CD4-positive, alpha-beta memory T cell (primary cell): ENCODE data around the gene MARK3. TPM values are rescaled to one million over a fixed set of nuclear protein-coding genes. Genes with fewer than 3 reads are reported as not detected.
A peak's percentile ranks its signal among the peaks of the same experiment; 100 is the strongest.

Experiments
- CTCF ChIA-PET: fragments of 350-600 bp; sonication (Branson Sonifier 250); formaldehyde crosslinking; loops from one replicate; lab custom pipeline; 2021; ENCODE audit warnings: inconsistent platforms; ENCODE audit not compliant: partially characterized antibody; lab: Charles Lee
- POLR2A ChIA-PET: fragments of 350-600 bp; sonication (Branson Sonifier 250); formaldehyde crosslinking; loops from one replicate; lab custom pipeline; 2021; ENCODE audit not compliant: partially characterized antibody; lab: Charles Lee
- DNase-seq, 5 donors: peaks; one replicate each; pipeline versions ENCODE4 v3.0.0 to v3.0.0-alpha.2; 2020 to 2022; ENCODE audit warnings: mixed read lengths in 1 of 5
- H3K27ac ChIP-seq: one replicate; pipeline ENCODE4 v1.7.0; 2013; ENCODE audit warnings: low read depth, low read length
- H3K27me3 ChIP-seq: 2 replicates; pipeline ENCODE4 v1.7.0; 2013; ENCODE audit warnings: mild to moderate bottlenecking, low read length, moderate library complexity; ENCODE audit not compliant: insufficient read depth
- H3K36me3 ChIP-seq: 2 replicates; pipeline ENCODE4 v1.7.0; 2013; ENCODE audit warnings: mild to moderate bottlenecking, low read length, moderate library complexity; ENCODE audit not compliant: insufficient read depth
- H3K4me1 ChIP-seq: 2 replicates; pipeline ENCODE4 v1.7.0; 2013; ENCODE audit warnings: mild to moderate bottlenecking, low read length, moderate library complexity; ENCODE audit not compliant: insufficient read depth
- H3K4me3 ChIP-seq, 2 donors: one replicate each; pipeline ENCODE4 v1.7.0; 2013; ENCODE audit warnings: low read length in 2 of 2, mild to moderate bottlenecking in 1 of 2
- H3K9me3 ChIP-seq, 2 donors: one replicate each; pipeline ENCODE4 v1.7.0; 2013; ENCODE audit warnings: low read length in 2 of 2, control low read depth in 1 of 2; ENCODE audit not compliant: control insufficient read depth in 1 of 2
- H3K27ac Mint-ChIP-seq, 7 donors: one replicate each; pipeline ENCODE4 v1.8.0; 2020 to 2021; ENCODE audit warnings: mixed read lengths in 7 of 7, mild to moderate bottlenecking in 6 of 7, inconsistent platforms in 3 of 7, moderate library complexity in 3 of 7
- H3K27me3 Mint-ChIP-seq, 2 donors: one replicate each; pipeline ENCODE4 v1.8.0; 2020 to 2021; ENCODE audit warnings: mixed read lengths in 2 of 2
- H3K36me3 Mint-ChIP-seq, 2 donors: one replicate each; pipeline ENCODE4 v1.8.0; 2020 to 2021; ENCODE audit warnings: mixed read lengths in 2 of 2, inconsistent platforms in 1 of 2, mild to moderate bottlenecking in 1 of 2
- H3K4me1 Mint-ChIP-seq, 4 donors: one replicate each; pipeline ENCODE4 v1.8.0; 2020 to 2021; ENCODE audit warnings: mixed read lengths in 4 of 4, mild to moderate bottlenecking in 1 of 4
- H3K4me3 Mint-ChIP-seq, 8 donors: one replicate each; pipeline ENCODE4 v1.8.0; 2020 to 2021; ENCODE audit warnings: mixed read lengths in 8 of 8, mild to moderate bottlenecking in 7 of 8, moderate library complexity in 6 of 8, inconsistent platforms in 3 of 8
- H3K9me3 Mint-ChIP-seq, 8 donors: one replicate each; pipeline ENCODE4 v1.8.0; 2020 to 2021; ENCODE audit warnings: mixed read lengths in 8 of 8, mild to moderate bottlenecking in 5 of 8, inconsistent platforms in 3 of 8, moderate library complexity in 1 of 8
- intact Hi-C: fragments of 100-400 bp; cut with micrococcal nuclease; formaldehyde crosslinking; loops from one replicate; pipeline ENCODE4 v1.15.1; 2023
- polyA plus RNA-seq, 2 donors: library from polyadenylated mRNA; unstranded; fragments of 300-500 nt; fragmentation: Illumina TruSeq; gene quantifications; one replicate each; pipeline ENCODE4 v1.2.3, GENCODE V29; 2021
- total RNA-seq, 2 experiments: library from RNA; stranded (reverse); gene quantifications; one replicate each; pipeline ENCODE4 v1.2.3, GENCODE V29; 2021

MARK3 gene
- total and polyA plus RNA-seq, 4 experiments from 2014 or later, result 18.4 to 113 (median 76.2) TPM

DNA sequence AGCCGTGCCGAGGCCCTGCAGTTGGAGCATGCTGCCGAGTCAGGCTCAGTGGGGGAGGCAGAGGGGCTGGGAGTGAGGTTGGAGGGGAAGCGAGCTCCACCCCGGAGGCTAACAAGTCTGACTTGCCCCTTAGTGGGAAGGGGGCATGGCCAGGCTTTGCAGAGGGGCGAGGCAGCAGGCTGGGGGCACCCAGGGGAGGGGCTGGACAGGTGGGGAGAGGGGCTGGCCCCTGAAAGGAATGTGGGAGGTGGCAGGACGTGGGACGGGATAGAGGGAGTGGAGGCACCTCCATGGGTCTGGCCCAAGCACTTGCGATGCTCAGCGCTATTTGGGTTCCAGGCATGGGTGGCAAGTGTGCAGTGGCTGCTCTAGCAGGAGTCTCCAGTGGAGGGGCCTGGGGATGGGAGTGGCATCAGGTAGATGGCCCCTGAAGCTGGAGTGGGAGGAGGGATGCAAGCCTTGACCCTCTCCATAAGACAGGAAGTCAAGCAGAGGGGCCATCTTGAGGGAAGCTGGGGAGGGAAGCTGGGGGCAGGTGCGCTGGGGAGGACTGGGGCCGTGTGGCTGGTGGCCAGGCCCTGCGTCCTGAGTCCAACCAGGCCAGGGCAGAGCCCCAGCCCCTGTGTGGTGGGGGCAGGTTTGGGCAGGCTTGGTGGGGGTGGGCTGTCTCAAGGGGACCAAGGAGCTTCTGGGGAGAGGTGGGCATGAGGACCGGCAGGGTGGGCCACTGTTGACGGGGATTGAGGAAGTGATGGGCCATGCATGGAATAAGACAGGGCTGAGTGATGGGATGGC lies 146.4 kb downstream of the MARK3 start:
- Histone ChIP-seq H3K27me3 (no peaks in the 10 kb centered on the region), H3K36me3 (no peaks in the 10 kb centered on the region), H3K9me3 (no peaks in the 10 kb centered on the region), H3K4me3 (no peak overlapping the region), H3K4me1 (peaks cover 30% of the 10 kb centered on the region), H3K27ac (no peak overlapping the region)
- Mint-ChIP-seq H3K27ac (peak overlapping the region in 5 of 7 donors; percentile 46 to 62 (median 53)), H3K9me3 (no peaks in the 10 kb centered on the region), H3K4me3 (peak overlapping the region in 4 of 8 donors; percentile 17 to 92 (median 34)), H3K27me3 (no peaks in the 10 kb centered on the region), H3K4me1 (peaks cover 15 to 47% (median 25%) of the 10 kb centered on the region in 4 donors), H3K36me3 (peaks cover 0 to 2% of the 10 kb centered on the region in 2 donors)
- ChIA-PET CTCF (interaction anchor here (0.7 to 2.0 kb wide), 3 partner anchors 11 to 15 kb away, joined by 3 to 8 read pairs (median 8); no protein-coding TSS in a partner anchor), POLR2A (interaction anchor here (0.8 to 5.9 kb wide), 3 partner anchors 10 to 31 kb away, joined by 3 to 31 read pairs (median 17); partner anchors contain the start of genes BAG5, CKB and COA8)
- no peak for DNase-seq
- intact Hi-C loops, result no loop called here

DNA sequence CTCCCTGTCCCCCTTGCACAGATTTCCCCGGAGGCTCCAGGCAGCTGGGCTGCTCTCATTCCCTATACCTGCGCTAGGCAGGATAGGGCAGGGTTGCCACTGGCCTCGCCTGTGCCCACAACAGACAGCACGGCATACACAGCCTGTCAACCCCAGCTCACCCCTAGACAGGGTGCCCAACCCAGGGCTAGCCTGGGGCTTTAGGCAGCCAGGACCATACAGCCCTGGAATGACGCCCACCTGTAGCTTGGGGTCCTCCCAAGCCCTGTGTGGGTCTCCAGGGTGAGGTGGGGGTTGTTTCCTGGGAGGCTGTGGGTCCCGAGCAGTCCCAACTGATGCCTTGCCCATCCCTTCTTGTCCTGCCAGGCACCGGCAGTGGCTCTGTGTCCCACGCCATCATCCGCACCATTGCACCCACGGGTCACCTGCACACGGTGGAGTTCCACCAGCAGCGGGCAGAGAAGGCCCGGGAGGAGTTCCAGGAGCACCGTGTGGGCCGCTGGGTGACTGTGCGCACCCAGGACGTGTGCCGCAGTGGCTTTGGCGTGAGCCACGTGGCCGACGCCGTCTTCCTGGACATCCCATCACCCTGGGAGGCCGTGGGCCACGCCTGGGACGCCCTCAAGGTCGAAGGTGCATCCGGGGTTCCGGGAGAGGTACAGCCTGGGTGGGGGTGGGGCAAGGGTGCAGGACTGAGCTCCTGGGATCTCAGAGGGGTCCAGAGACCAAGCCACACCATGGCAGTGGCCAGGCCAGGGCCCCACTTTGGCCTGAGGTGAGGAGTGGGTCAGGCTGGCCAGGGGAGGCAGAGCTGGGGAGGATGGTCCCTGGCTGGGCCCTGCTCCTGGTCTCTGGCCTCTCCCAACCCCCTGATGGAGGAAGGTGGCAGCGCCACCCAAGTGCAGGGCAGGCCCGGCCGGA lies 147.3 kb downstream of the MARK3 start:
- H3K4me3 Mint-ChIP-seq, result no peak overlapping the region
- no peak overlapping the region for H3K4me3 ChIP-seq
- H3K9me3 ChIP-seq, result no peaks in the 10 kb centered on the region
- ChIA-PET POLR2A (interaction anchor here (0.8 to 5.9 kb wide), 2 partner anchors 11 to 30 kb away, joined by 3 to 31 read pairs; partner anchors contain the start of genes BAG5 and COA8), CTCF (interaction anchor here (1.6 kb wide), 1 partner anchor 14 kb away, joined by 6 read pairs; no protein-coding TSS in a partner anchor)
- no peak overlapping the region for H3K27ac ChIP-seq
- H3K4me1 ChIP-seq, result peaks cover 30% of the 10 kb centered on the region
- no peaks in the 10 kb centered on the region for H3K27me3 ChIP-seq
- DNase-seq, result no peak
- H3K27me3 Mint-ChIP-seq, result no peaks in the 10 kb centered on the region
- H3K36me3 ChIP-seq, result no peaks in the 10 kb centered on the region
- H3K9me3 Mint-ChIP-seq, result no peaks in the 10 kb centered on the region
- intact Hi-C loops, result no loop called here
- peak overlapping the region in 3 of 7 donors; percentile 47 to 57 (median 53) for H3K27ac Mint-ChIP-seq
- peaks cover 0 to 2% of the 10 kb centered on the region in 2 donors for H3K36me3 Mint-ChIP-seq
- peaks cover 15 to 40% (median 24%) of the 10 kb centered on the region in 4 donors for H3K4me1 Mint-ChIP-seq

DNA sequence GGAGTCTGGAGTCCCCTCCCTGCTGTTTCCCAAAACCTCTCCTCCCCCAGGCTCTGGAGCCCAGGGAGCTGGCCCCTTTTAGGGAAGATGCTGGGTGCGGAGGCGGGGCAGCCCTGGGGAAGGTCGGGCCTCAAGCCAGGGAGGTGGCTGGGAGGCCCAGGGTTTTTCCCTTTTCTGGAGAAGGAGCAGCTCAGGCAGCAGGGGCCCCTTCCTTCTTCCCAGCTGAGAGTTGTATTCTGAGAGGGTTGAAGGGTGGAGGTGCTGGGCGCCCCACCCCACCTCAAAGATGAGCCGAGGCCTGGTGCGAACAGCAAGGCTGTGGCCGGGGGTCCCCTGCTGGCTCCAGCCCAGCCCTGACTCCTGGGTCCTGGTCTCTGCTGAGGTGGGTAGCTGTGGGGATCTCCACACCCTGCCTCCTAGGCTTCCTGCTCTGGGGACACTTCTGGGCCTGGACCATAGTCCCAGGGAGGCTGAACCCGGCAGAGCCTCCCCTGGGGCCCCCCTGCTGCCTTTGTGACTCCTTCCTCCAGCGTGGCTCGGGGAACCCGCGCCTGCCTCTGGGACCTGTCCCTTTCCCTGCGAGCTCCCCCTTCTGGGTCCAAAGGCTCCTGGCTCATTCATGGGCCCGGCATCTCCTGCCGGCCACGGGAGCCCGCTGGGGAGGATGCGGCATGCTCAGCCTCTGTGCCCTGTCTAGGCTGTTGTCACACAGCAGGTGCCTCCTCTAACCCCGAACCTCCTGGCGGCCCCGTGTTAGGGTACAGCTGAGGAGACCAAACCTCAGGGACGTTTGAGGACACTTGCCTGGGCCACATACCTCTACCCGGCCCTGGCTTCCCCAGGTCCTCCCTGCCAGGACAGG lies 148.2 kb downstream of the MARK3 start:
- intact Hi-C loops, result no loop called here
- H3K27me3 ChIP-seq, result no peaks in the 10 kb centered on the region
- H3K9me3 ChIP-seq, result no peaks in the 10 kb centered on the region
- peaks cover 12 to 33% (median 19%) of the 10 kb centered on the region in 4 donors for H3K4me1 Mint-ChIP-seq
- no peak overlapping the region for H3K4me3 ChIP-seq
- H3K27ac Mint-ChIP-seq, result peak overlapping the region in 1 of 7 donors; percentile 18
- CTCF ChIA-PET, result interaction anchor here (1.6 kb wide), 1 partner anchor 15 kb away, joined by 6 read pairs; no protein-coding TSS in a partner anchor
- DNase-seq, result no peak
- POLR2A ChIA-PET, result no interaction called here
- H3K4me1 ChIP-seq, result peaks cover 23% of the 10 kb centered on the region
- H3K36me3 Mint-ChIP-seq, result peaks cover 0 to 2% of the 10 kb centered on the region in 2 donors
- no peaks in the 10 kb centered on the region for H3K36me3 ChIP-seq
- H3K9me3 Mint-ChIP-seq, result no peaks in the 10 kb centered on the region
- H3K27ac ChIP-seq, result no peak overlapping the region
- no peaks in the 10 kb centered on the region for H3K27me3 Mint-ChIP-seq
- no peak overlapping the region for H3K4me3 Mint-ChIP-seq

DNA sequence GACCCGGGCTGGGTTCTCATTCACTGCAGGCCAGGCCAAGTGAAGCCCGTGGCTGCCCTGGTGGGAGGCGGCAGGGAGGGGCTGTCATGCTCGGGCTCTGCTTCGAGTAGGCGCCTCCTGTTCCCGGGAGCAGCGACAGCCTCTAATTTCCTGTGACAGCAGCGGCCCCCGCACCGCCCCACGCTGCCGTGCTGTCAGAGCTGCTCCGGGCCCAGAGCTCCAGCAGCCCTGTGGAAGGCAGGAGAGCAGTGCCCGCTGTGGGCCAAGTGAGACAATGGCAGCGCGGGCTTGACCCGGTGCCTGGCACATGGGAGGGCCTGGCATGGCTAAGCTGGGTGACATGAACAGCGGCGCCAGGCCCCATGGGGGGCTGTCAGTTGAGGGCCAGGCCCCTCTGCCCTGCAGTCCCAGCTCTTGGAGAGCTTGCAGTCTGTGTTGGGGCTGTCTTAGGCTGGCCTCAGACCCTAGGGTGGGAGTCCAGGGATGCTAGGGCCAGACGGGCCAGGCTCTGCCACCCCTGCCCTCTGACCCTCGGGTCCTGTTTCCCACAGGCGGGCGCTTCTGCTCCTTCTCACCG lies 148.9 kb downstream of the MARK3 start:
- intact Hi-C loops, result no loop called here
- ChIA-PET POLR2A (no interaction called here), CTCF (interaction anchor here (1.6 kb wide), 1 partner anchor 16 kb away, joined by 6 read pairs; no protein-coding TSS in a partner anchor)
- Histone ChIP-seq H3K4me1 (peaks cover 18% of the 10 kb centered on the region), H3K9me3 (no peaks in the 10 kb centered on the region), H3K4me3 (no peak overlapping the region), H3K36me3 (no peaks in the 10 kb centered on the region), H3K27me3 (no peaks in the 10 kb centered on the region), H3K27ac (no peak overlapping the region)
- Mint-ChIP-seq H3K27me3 (no peaks in the 10 kb centered on the region), H3K36me3 (no peaks in the 10 kb centered on the region), H3K4me1 (peaks cover 11 to 27% (median 17%) of the 10 kb centered on the region in 4 donors), H3K9me3 (no peaks in the 10 kb centered on the region), H3K27ac (no peak overlapping the region), H3K4me3 (no peak overlapping the region)
- no peak for DNase-seq

DNA sequence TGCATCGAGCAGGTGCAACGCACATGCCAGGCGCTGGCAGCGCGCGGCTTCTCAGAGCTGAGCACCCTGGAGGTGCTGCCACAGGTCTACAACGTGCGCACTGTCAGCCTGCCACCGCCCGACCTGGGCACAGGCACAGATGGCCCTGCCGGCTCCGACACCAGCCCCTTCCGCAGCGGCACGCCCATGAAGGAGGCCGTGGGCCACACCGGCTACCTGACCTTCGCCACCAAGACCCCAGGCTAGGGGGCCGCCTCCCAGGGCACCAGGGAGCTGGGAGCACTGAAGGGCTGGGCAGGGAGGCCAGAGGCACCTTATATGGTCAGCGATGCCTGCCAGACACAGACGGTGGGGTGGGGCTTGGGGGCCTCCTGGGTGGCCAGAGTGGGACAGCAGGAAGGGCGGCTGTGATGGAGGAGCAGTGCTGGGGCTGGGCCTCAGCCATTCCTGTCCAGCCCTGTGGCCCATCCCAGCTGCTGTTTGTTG lies 149.4 kb downstream of the MARK3 start:
- POLR2A ChIA-PET, result no interaction called here
- Histone ChIP-seq H3K4me1 (peaks cover 14% of the 10 kb centered on the region), H3K9me3 (no peaks in the 10 kb centered on the region), H3K36me3 (no peaks in the 10 kb centered on the region), H3K27ac (no peak overlapping the region), H3K4me3 (no peak overlapping the region), H3K27me3 (no peaks in the 10 kb centered on the region)
- intact Hi-C loops, result no loop called here
- Mint-ChIP-seq H3K27ac (no peak overlapping the region), H3K9me3 (no peaks in the 10 kb centered on the region), H3K4me3 (no peak overlapping the region), H3K4me1 (peaks cover 8 to 23% (median 15%) of the 10 kb centered on the region in 4 donors), H3K27me3 (no peaks in the 10 kb centered on the region), H3K36me3 (no peaks in the 10 kb centered on the region)
- CTCF ChIA-PET, result no interaction called here
- no peak for DNase-seq
